ENCODE measurements around the gene MPHOSPH10.
"Not testable (repeated sequence)": the region's sequence is repeated elsewhere in the genome, so short reads cannot be mapped to it uniquely, and the experiment has no call there.

- not testable (repeated sequence) for TF ChIP-seq CTCF, POLR2AphosphoS5, POLR2A (IDR thresholded peaks at IDR 0.05)
Observed at GRCh38 chr2:71083752-71084312, 46.6 kb upstream of the MPHOSPH10 start.

Data from breast epithelium (tissue), 3 donors.